Left lung (tissue), 10 donors: ENCODE data around the gene WLS. TPM values are rescaled to one million over a fixed set of nuclear protein-coding genes. Genes with fewer than 3 reads are reported as not detected.
"Not testable (repeated sequence)": the region's sequence is repeated elsewhere in the genome, so short reads cannot be mapped to it uniquely, and the experiment has no call there.

Experiments used
- ATAC-seq: fragments of 200-7000 bp; cut with Tn5 transposase; one replicate; pipeline ENCODE4 v1.9.1; 2020; ENCODE audit warnings: moderate library complexity
- DNase-seq, 4 donors: peaks; one replicate each; pipeline ENCODE4 v3.0.0-alpha.2; 2013 to 2020
- H3K27ac ChIP-seq, 2 donors: fragments of 200-600 bp; sonication (generic) in 1 of 2; one replicate each; pipeline versions ENCODE4 v1.5.0 to v1.8.0; 2020 to 2021
- H3K27me3 ChIP-seq, 2 donors: fragments of 200-600 bp; sonication (generic) in 1 of 2; one replicate each; pipeline versions ENCODE4 v1.5.0 to v1.8.0; 2020 to 2021
- H3K36me3 ChIP-seq, 2 donors: fragments of 200-600 bp; sonication (generic) in 1 of 2; one replicate each; pipeline versions ENCODE4 v1.5.0 to v1.8.0; 2020 to 2021
- H3K4me1 ChIP-seq, 2 donors: fragments of 200-600 bp; one replicate each; pipeline ENCODE4 v1.8.0; 2021
- H3K4me3 ChIP-seq, 2 donors: fragments of 200-600 bp; sonication (generic) in 1 of 2; one replicate each; pipeline versions ENCODE4 v1.5.0 to v1.8.0; 2020 to 2021; ENCODE audit warnings: mild to moderate bottlenecking in 1 of 2
- H3K9me3 ChIP-seq, 2 donors: fragments of 200-600 bp; sonication (generic) in 1 of 2; one replicate each; pipeline versions ENCODE4 v1.5.0 to v1.8.0; 2020 to 2021
- CTCF ChIP-seq, 2 donors: fragments of 200-600 bp; sonication (generic) in 1 of 2; IDR thresholded peaks; one replicate each; pipeline versions ENCODE4 v1.5.0 to v1.8.0; 2021; ENCODE audit warnings: antibody characterized with exemption in 2 of 2
- intact Hi-C, 2 donors: fragments of 100-400 bp; cut with DNase I; formaldehyde crosslinking; loops; one replicate each; pipeline versions ENCODE4 v1.11.2 to v1.14.2; 2022
- polyA plus RNA-seq, 6 donors: library from polyadenylated mRNA; unstranded; fragments of 120-200 nt; gene quantifications; one replicate each; pipeline ENCODE4 v1.2.1, GENCODE V29; 2013; ENCODE audit not compliant: insufficient read length in 6 of 6
- total RNA-seq, 2 donors: library from RNA; stranded (reverse); fragmentation: NEBNext Ultra II Directional; extraction: Animal tissue kit (Norgen Biotek cat#: 25700); gene quantifications; one replicate each; pipeline ENCODE4 v1.2.1, GENCODE V29; 2021
- donor health status: DM: no; HTN: yes; CAD: no.
- donor health status: DM: no; HTN: no; CAD: no.

Gene WLS
- total and polyA plus RNA-seq, 8 donors = 85.7 to 176 (median 137) TPM

- Histone ChIP-seq H3K9me3 (no peaks in the 10 kb centered on the region), H3K36me3 (peaks cover 0 to 12% of the 10 kb centered on the region in 2 donors), H3K4me3 (no peak overlapping the region), H3K4me1 (no peaks in the 10 kb centered on the region), H3K27me3 (no peaks in the 10 kb centered on the region), H3K27ac (no peak overlapping the region)
- peak in 1 of 4 donors; percentile 66 for DNase-seq
- intact Hi-C loops = no loop called here
- no peak for ATAC-seq
- TF ChIP-seq CTCF (IDR thresholded peaks at IDR 0.05) = no peak
Measured at GRCh38 chr1:68163220-68163619, 69.1 kb downstream of the WLS start.

GRCh38 chr1:68162761-68163160 lies 69.6 kb downstream of the WLS start:
- TF ChIP-seq CTCF (IDR thresholded peaks at IDR 0.05) = peak in 1 of 2 donors; percentile 16
- Histone ChIP-seq H3K9me3 (no peaks in the 10 kb centered on the region), H3K4me1 (no peaks in the 10 kb centered on the region), H3K27me3 (no peaks in the 10 kb centered on the region), H3K36me3 (peaks cover 0 to 12% of the 10 kb centered on the region in 2 donors), H3K27ac (no peak overlapping the region), H3K4me3 (no peak overlapping the region)
- intact Hi-C loops = no loop called here
- no peak for ATAC-seq
- DNase-seq = no peak

- ATAC-seq, DNase-seq, H3K4me3 ChIP-seq, H3K4me1 ChIP-seq, H3K9me3 ChIP-seq, H3K27ac ChIP-seq, H3K27me3 ChIP-seq, intact Hi-C loops: not testable (repeated sequence)
- peaks cover 0 to 12% of the 10 kb centered on the region in 2 donors for H3K36me3 ChIP-seq
Measured at GRCh38 chr1:68161672-68162071, 70.7 kb downstream of the WLS start.

DNA sequence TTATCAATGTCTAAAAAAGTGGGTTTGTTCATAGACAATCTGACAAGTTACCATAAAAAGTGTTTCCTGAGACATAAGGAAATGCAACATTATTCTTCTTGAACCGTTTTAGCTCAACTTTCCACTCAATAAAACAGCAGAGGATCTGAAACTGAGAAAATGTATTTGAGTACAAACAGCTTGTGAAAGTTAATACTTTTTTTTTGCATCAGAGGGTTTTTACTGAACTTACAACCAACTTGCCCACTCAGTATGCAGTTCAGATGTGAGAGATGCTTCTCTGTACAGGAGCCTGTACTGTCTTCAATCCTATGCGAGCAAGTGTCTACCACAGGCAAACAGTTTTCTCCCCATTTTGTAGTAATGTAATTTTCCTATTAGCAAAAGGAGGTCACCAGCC lies 71.4 kb downstream of the WLS start:
- H3K27ac ChIP-seq, H3K4me3 ChIP-seq, intact Hi-C loops, DNase-seq, H3K9me3 ChIP-seq, H3K27me3 ChIP-seq, H3K4me1 ChIP-seq, ATAC-seq: not testable (repeated sequence)
- H3K36me3 ChIP-seq = peaks cover 0 to 12% of the 10 kb centered on the region in 2 donors

DNA sequence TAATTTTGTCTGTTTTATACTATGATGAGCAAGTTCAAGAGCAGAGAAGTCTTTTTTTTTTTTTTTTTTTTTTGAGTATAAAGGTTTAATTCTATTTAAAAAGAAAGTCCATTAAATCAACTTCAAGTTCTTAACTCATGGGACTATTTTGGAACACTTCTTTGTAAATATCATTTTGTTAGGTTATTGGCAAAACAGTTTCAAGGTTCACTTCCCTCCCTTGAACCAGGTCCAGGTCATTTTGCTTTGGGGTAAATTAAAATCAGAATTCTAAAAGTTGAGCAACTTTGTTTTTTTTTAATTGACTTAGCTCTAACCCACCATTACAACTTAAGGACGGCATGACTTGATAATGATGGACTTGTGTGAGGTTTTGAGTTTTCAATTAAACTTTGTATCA lies 72.3 kb downstream of the WLS start:
- DNase-seq = no peak
- TF ChIP-seq CTCF (IDR thresholded peaks at IDR 0.05) = no peak

DNA sequence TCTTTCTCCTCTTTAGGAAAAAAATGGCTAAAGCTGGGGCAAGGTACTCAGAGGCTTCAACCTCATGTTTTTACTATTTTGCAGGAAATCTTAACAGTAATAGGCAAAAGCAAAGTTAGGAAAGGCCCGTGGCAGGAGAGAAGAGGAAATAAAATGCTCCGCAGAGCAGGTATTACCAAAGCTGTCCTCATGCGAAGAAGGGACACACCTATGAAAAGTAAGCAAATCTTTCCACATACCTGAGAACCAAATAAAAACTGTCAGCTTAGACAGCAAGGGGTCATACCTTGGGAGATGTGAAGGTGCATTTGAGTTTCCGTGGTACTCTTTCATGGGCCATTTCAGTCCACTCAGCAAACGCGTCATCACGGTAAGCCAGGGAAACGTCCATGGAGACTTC lies 73.5 kb downstream of the WLS start:
- H3K4me3 ChIP-seq = no peak overlapping the region
- TF ChIP-seq CTCF (IDR thresholded peaks at IDR 0.05) = no peak
- H3K9me3 ChIP-seq = no peaks in the 10 kb centered on the region
- ATAC-seq = no peak
- no peaks in the 10 kb centered on the region for H3K4me1 ChIP-seq
- H3K36me3 ChIP-seq = peaks cover 0 to 12% of the 10 kb centered on the region in 2 donors
- no peak for DNase-seq
- H3K27ac ChIP-seq = no peak overlapping the region
- intact Hi-C loops = no loop called here
- no peaks in the 10 kb centered on the region for H3K27me3 ChIP-seq

More for the DNA sequence above, 72.3 kb downstream of the WLS start:
- intact Hi-C loops = no loop called here
- no peaks in the 10 kb centered on the region for H3K4me1 ChIP-seq
- no peaks in the 10 kb centered on the region for H3K27me3 ChIP-seq
- ATAC-seq = no peak
- no peak overlapping the region for H3K4me3 ChIP-seq
- H3K36me3 ChIP-seq = peaks cover 0 to 12% of the 10 kb centered on the region in 2 donors
- H3K9me3 ChIP-seq = no peaks in the 10 kb centered on the region
- H3K27ac ChIP-seq = no peak overlapping the region
